Esophagus mucosa (tissue), 1 donor: ENCODE measurements around the gene SPINT2. TPM values are rescaled to one million over a fixed set of nuclear protein-coding genes. Genes with fewer than 3 reads are reported as not detected.
"Not testable (repeated sequence)": the region's sequence is repeated elsewhere in the genome, so short reads cannot be mapped to it uniquely, and the experiment has no call there.

Source experiments
- ATAC-seq: fragments of 200-7000 bp; cut with Tn5 transposase; one replicate; pipeline ENCODE4 v1.9.1; 2020
- total RNA-seq: library from RNA; stranded (reverse); gene quantifications from one replicate; pipeline ENCODE4 v1.2.4, GENCODE V29; 2023
- donor health status: DM: yes; HTN: yes; CAD: no.

SPINT2 gene
- total RNA-seq, 1 donor from 2014 or later, result 356 TPM

DNA sequence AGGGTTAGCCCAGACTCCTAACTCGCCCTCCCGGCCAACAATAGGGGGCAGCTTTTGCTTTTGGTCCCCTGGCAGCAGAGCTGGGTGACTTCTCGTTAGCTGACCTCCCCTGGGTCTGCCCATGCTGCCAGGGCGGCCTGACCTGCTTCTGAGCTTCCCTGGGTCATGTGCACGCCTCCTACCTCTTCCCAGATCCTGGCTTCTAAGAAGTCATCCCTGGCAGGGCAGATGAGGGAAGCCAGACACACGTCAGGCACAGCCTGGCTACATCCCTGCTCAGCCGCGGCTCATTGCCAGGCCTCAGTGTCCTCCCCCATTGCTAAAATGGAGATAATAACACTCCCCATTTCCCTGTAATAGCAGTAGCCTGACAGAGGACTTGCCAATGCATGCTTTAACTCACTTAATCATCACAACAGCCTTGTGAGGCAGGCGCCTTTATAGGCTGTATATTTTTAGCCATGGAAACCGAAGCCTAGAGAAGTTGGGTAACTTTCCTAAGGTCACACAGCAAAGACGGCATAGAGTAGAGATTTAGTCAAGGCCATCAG is 57.3 kb downstream of the SPINT2 start:
- peak; percentile 67 for ATAC-seq

GRCh38 chr19:38323291-38323690 is 58.9 kb downstream of the SPINT2 start:
- no peak for ATAC-seq

- ATAC-seq, result no peak
Observed at GRCh38 chr19:38324431-38324830, 60.1 kb downstream of the SPINT2 start.

DNA sequence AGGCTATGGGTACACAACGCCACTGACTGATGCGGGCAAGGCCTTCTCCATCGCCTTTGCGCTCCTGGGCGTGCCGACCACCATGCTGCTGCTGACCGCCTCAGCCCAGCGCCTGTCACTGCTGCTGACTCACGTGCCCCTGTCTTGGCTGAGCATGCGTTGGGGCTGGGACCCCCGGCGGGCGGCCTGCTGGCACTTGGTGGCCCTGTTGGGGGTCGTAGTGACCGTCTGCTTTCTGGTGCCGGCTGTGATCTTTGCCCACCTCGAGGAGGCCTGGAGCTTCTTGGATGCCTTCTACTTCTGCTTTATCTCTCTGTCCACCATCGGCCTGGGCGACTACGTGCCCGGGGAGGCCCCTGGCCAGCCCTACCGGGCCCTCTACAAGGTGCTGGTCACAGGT is 62.2 kb downstream of the SPINT2 start:
- ATAC-seq, result no peak

DNA sequence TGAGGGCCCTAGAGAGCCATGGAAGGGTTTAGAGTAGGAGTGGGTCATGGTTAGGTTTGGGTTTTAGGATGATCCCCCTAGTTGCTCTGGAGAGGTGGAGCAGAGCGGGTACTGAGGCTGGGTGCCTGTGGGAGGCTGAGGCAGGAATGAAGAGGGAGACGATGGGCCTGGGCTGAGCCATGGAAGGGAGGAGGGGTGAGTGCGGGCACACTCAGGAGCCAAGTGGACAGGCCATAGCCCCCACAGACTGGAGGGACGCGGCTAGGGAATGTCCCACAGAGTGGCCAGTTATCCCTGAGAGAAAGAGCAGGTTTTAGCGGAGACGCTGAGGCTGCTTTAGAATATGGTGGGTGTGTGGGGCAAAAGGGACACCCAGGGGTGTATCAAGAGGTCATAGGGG is 65.3 kb downstream of the SPINT2 start:
- no peak for ATAC-seq

DNA sequence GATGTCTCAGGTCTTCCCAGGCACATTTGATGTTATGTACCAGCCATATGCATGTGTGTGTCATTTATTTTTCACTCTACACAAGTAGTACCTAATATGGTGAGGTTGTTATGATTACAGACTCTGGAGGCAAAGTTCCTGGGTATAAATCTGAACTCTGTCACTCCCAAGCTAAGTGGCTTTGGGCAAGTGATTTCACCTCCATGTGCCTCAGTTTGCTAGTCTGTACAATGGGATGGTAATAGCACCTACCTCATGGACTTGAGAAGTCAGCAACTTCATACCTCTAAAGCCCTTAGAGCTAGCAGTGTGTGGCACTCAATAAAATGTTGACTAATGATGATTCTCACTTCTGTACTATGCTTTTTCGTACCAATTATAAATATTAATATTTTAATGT is 67.4 kb downstream of the SPINT2 start:
- no peak for ATAC-seq

DNA sequence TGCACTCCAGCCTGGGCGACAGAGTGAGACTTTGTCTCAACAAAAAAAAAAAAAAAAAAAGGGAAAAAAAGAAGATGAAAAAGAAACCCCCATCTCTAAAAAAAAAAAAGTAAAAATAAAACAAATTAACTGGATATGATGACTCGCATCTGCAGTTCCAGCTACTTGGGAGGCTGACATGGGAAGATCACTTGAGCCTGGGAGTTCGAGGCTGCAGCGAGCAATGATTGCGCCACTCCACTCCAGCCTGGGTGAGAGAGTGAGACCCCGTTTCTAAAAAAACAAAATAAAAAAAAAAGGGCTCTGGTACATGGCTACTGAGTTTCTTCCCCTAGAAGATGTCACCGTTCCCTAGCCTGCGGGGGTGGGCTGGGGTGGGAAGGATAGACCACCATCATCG is 68.9 kb downstream of the SPINT2 start:
- ATAC-seq, result no peak

GRCh38 chr19:38335949-38336637 is 71.7 kb downstream of the SPINT2 start:
- ATAC-seq, result peak; percentile 82

DNA sequence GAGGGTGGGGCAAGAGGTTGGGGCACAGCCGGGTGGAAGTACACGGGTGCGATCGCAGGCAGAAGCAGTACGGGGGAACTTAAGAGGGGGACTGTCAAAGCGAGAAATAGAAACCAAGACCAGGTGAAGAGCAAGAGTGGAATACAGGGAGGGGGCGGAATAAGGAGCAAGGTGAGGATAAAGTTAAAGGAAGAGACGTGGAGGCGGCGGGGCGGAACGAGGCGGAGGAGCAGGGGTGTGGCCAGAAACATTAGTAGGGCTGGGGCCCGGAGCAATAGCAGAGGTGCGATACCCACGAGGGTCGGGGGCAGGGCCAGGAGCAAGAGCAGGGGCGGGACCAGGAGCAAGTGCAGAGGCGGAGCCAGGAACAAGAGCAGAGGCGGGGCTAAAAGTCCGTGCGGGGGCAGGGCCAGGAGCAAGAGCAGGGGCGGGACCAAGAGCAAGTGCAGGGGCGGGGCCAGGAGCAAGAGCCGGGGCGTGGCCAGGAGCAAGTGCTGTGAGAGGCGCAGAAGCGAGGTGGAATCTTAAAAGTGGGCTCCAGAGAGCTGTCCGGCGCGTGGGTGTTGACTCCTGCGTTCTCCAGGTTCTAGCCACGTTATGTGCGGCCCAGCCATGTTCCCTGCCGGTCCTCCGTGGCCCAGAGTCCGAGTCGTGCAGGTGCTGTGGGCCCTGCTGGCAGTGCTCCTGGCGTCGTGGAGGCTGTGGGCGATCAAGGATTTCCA is 72.4 kb downstream of the SPINT2 start:
- peak; percentile 85 for ATAC-seq

DNA sequence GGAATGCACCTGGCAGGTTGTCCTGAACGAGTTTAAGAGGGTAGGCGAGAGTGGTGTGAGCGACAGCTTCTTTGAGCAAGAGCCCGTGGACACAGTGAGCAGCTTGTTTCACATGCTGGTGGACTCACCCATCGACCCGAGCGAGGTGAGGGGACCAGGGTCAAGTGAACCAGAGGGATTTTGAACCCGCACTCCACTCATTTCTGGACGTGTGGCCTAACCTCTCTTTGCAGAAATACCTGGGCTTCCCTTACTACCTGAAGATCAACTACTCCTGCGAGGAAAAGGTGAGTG is 72.9 kb downstream of the SPINT2 start:
- ATAC-seq, result no peak

DNA sequence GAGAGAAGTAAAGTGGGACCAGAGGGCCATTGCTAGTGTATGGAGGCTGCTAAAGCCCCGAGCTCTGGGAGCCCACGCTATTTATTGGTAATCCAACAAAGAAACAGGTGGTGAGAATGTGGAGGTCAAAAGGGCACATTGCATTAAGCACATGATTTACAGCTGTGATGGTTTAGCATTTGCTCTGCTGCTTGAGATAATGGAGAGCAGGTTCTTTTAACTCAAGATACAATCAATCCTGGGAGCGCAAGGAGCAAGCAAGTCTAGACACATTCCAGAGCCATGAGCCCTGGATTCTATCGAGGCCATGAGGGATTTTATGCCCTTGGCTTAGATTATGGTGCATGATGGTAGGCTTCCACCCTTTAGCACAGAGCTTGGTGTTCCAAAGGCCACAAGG is 74.6 kb downstream of the SPINT2 start:
- not testable (repeated sequence) for ATAC-seq

DNA sequence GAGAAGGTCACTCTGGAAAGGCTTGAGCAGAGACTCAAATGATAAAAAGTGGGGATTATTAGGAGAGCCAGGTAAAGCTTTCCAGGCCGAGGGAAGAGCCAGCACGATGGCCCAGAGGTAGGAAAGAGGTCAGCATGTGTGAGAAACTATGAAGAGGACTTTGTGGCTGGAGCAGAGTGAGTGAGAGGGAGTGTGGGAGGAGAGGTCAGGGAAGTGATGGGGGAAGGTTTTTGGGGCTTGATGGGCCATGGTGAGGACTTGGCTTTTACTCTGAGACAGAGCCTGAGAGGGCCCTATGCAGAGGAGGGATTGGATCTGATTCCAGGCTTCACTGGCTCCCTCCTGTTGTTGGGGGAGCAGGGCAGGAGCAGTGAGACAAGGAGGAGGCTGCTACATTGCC is 76.6 kb downstream of the SPINT2 start:
- no peak for ATAC-seq

Other genes starting within 250 kb of the SPINT2 start
- gene DPF1, start 40.4 kb upstream of the SPINT2 start, total RNA-seq, result 0.16 TPM
- 2.8 TPM for gene PPP1R14A, start 8.2 kb upstream of the SPINT2 start, total RNA-seq
- gene C19orf33, start 39.7 kb downstream of the SPINT2 start, total RNA-seq, result 272 TPM
- 43.1 TPM for gene YIF1B, start 51.4 kb downstream of the SPINT2 start, total RNA-seq
- gene KCNK6, start 55.3 kb downstream of the SPINT2 start, total RNA-seq, result 22.8 TPM
- 2.0 TPM for gene CATSPERG, start 71.3 kb downstream of the SPINT2 start, total RNA-seq
- gene PSMD8, start 110.0 kb downstream of the SPINT2 start, total RNA-seq, result 154 TPM
- gene GGN, start 123.5 kb downstream of the SPINT2 start, total RNA-seq, result not detected
- gene SPRED3, start 124.1 kb downstream of the SPINT2 start, total RNA-seq, result 0.56 TPM
- 20.8 TPM for gene FAM98C, start 138.5 kb downstream of the SPINT2 start, total RNA-seq
- gene RASGRP4, start 161.6 kb downstream of the SPINT2 start, total RNA-seq, result 0.24 TPM
- gene RYR1, start 169.1 kb downstream of the SPINT2 start, total RNA-seq, result 6.4 TPM